Measurements from ENCODE around the gene TRPM6.

DNA sequence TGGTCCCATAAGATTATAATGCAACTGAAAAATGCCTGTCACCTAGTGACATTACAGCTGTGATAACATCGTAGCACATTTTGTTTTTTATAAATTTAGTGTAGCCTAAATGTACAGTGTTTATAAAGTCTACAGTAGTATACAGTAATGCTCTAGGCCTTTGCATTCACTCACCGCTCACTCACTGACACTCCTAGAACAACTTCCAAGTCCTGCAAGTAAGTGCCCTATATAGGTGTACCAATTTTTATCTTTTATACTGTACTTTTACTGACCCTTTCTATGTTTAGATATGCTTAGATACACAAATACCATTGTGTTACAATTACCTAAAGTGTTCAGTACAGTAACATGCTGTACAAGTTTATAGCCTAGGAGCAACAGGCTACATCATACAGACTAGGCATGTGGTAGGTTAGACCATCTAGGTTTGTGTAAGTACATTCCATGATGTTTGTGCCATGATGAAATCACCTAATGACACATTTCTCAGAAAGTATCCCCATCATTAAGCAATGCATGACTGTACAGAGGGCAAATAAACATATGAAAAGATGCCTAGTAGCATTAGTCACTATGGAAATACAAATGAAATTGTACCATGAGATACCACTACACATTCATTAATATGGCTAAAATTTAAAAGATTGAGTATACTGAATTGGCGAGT lies 127.6 kb downstream of the TRPM6 start:
- TF ChIP-seq, protein P1, sequence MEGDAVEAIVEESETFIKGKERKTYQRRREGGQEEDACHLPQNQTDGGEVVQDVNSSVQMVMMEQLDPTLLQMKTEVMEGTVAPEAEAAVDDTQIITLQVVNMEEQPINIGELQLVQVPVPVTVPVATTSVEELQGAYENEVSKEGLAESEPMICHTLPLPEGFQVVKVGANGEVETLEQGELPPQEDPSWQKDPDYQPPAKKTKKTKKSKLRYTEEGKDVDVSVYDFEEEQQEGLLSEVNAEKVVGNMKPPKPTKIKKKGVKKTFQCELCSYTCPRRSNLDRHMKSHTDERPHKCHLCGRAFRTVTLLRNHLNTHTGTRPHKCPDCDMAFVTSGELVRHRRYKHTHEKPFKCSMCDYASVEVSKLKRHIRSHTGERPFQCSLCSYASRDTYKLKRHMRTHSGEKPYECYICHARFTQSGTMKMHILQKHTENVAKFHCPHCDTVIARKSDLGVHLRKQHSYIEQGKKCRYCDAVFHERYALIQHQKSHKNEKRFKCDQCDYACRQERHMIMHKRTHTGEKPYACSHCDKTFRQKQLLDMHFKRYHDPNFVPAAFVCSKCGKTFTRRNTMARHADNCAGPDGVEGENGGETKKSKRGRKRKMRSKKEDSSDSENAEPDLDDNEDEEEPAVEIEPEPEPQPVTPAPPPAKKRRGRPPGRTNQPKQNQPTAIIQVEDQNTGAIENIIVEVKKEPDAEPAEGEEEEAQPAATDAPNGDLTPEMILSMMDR (IDR thresholded peaks at IDR 0.05; ENCODE audit: insufficient read depth, low read length, poor library complexity, severe bottlenecking), result no peak
- no peak for TF ChIP-seq EZH2phosphoT487 (conservative IDR thresholded peaks at IDR 0.05; ENCODE audit: low read length)

All from SU-DHL-6 (cell line).